KMS-11 (cell line): ENCODE data around the gene USH1G.

Experiments
- H2AFZ ChIP-seq: fragments of 200-600 bp; sonication (generic); 2 replicates; pipeline ENCODE4 v1.6.1; 2016; ENCODE audit warnings: antibody characterized with exemption, mixed run types, low read depth
- H3K27ac ChIP-seq: fragments of 200-600 bp; sonication (generic); 2 replicates; pipeline ENCODE4 v1.6.1; 2016; ENCODE audit warnings: mild to moderate bottlenecking, mixed run types
- H3K27me3 ChIP-seq: fragments of 200-600 bp; sonication (generic); 2 replicates; pipeline ENCODE4 v1.6.1; 2017; ENCODE audit warnings: mild to moderate bottlenecking, low read depth, mixed run types, moderate library complexity; ENCODE audit not compliant: insufficient read depth
- H3K36me3 ChIP-seq: fragments of 200-600 bp; sonication (generic); 2 replicates; pipeline ENCODE4 v1.6.1; 2017; ENCODE audit warnings: mild to moderate bottlenecking, mixed run types; ENCODE audit not compliant: insufficient read depth
- H3K4me1 ChIP-seq: fragments of 200-600 bp; sonication (generic); 2 replicates; pipeline ENCODE4 v1.6.1; 2016; ENCODE audit warnings: mild to moderate bottlenecking, low read depth, mixed run types; ENCODE audit not compliant: poor library complexity, severe bottlenecking
- H3K4me2 ChIP-seq: fragments of 200-600 bp; sonication (generic); 2 replicates; pipeline ENCODE4 v1.7.0; 2016; ENCODE audit warnings: mild to moderate bottlenecking, mixed run types
- H3K4me3 ChIP-seq: fragments of 200-600 bp; sonication (generic); IDR thresholded peaks from 2 replicates; pipeline ENCODE4 v1.6.1; 2017; ENCODE audit warnings: low read depth, low read length, mixed read lengths; ENCODE audit not compliant: insufficient read depth
- H3K79me2 ChIP-seq: fragments of 200-600 bp; sonication (generic); 2 replicates; pipeline ENCODE4 v1.6.1; 2016; ENCODE audit warnings: low read depth, mixed run types; ENCODE audit not compliant: insufficient read depth
- H3K9ac ChIP-seq: fragments of 200-600 bp; sonication (generic); 2 replicates; pipeline ENCODE4 v1.6.1; 2016; ENCODE audit warnings: mild to moderate bottlenecking, mixed run types
- H4K20me1 ChIP-seq: fragments of 200-600 bp; sonication (generic); 2 replicates; pipeline ENCODE4 v1.6.1; 2016; ENCODE audit warnings: mild to moderate bottlenecking, mixed run types; ENCODE audit not compliant: insufficient read depth
- CTCF ChIP-seq: fragments of 200-600 bp; sonication (generic); conservative IDR thresholded peaks from 2 replicates; pipeline ENCODE4 v1.6.1; 2017; ENCODE audit warnings: low read depth, mild to moderate bottlenecking, antibody characterized with exemption, low read length, moderate library complexity, mixed read lengths

Gene USH1G

DNA sequence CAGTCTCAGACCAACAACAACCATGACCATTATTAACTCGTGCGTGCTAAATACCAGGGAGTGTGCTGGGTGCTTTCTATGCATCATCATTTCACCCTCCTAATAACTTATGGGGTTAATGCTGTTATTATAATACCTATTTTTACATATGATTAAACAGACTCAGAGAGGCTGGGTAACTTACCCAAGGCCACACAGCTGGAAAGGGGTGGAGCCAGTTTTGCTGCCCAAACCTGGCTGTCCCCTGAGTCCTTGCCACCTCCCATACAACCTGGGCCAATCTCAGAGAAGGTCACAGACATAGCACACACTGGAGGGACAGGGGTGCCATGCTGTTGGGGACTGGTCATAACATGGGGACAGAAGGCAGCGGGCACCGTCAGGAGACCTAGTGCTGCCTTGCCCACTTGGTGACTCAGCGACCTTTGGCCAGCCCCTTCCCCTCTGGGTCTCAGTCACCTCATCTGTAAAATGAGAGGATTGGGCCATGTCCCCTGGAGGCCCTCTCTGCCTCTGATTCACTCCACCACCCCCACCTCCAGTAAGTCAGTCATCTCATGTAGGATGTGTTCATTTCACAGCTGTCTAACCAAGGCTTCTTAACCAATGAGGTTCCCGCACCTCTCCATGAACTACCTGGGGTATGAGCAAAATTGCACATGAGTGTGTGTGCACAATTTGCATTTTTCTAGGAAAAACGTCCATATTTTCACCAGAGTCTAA lies 18.2 kb downstream of the USH1G start:
- no peaks in the 10 kb centered on the region for H3K36me3 ChIP-seq
- no peak overlapping the region for H3K27ac ChIP-seq
- peaks cover 64% of the 10 kb centered on the region for H3K27me3 ChIP-seq
- H2AFZ ChIP-seq: no peak overlapping the region
- no peaks in the 10 kb centered on the region for H3K4me1 ChIP-seq
- no peaks in the 10 kb centered on the region for H3K79me2 ChIP-seq
- no peaks in the 10 kb centered on the region for H4K20me1 ChIP-seq
- TF ChIP-seq CTCF: no peak
- H3K4me2 ChIP-seq: no peak overlapping the region
- H3K9ac ChIP-seq: no peak overlapping the region
- H3K4me3 ChIP-seq: no peak overlapping the region

GRCh38 chr17:74903671-74904070 lies 19.4 kb downstream of the USH1G start:
- TF ChIP-seq CTCF: no peak
- H3K27ac ChIP-seq: no peak overlapping the region

DNA sequence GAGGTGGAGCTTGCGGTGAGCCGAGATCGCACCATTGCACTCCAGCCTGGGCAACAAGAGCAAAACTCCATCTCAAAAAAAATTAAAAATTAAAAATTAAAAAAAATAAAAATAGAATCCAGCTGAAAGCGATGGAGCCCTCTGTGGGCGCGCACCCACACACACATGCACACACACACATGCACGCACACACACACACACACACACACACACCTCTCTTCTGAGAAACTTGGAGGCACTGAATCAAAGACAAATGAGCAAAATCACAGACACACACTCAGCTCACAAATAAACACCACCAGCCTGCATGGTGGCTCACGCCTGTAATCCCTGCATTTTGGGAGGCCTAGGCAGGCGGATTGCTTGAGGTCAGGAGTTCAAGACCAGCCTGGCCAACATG lies 20.0 kb downstream of the USH1G start:
- Histone ChIP-seq H4K20me1 (no peaks in the 10 kb centered on the region), H3K27ac (no peak overlapping the region), H3K9ac (no peak overlapping the region), H3K4me2 (no peak overlapping the region), H3K36me3 (no peaks in the 10 kb centered on the region), H3K4me1 (no peaks in the 10 kb centered on the region), H3K4me3 (no peak overlapping the region), H3K79me2 (no peaks in the 10 kb centered on the region), H2AFZ (no peak overlapping the region), H3K27me3 (peaks cover 62% of the 10 kb centered on the region)
- TF ChIP-seq CTCF: no peak

More at GRCh38 chr17:74903671-74904070, 19.4 kb downstream of the USH1G start:
- Histone ChIP-seq H3K9ac (no peak overlapping the region), H3K4me2 (no peak overlapping the region), H3K36me3 (no peaks in the 10 kb centered on the region), H2AFZ (no peak overlapping the region), H3K4me3 (no peak overlapping the region), H4K20me1 (no peaks in the 10 kb centered on the region), H3K79me2 (no peaks in the 10 kb centered on the region), H3K27me3 (peaks cover 62% of the 10 kb centered on the region), H3K4me1 (no peaks in the 10 kb centered on the region)

GRCh38 chr17:74901353-74902135 lies 21.5 kb downstream of the USH1G start:
- H3K27ac ChIP-seq: no peak overlapping the region
- no peak overlapping the region for H3K4me3 ChIP-seq
- H3K4me2 ChIP-seq: no peak overlapping the region
- no peak overlapping the region for H3K9ac ChIP-seq
- no peak for TF ChIP-seq CTCF
- H3K79me2 ChIP-seq: no peaks in the 10 kb centered on the region
- no peaks in the 10 kb centered on the region for H4K20me1 ChIP-seq
- peaks cover 73% of the 10 kb centered on the region for H3K27me3 ChIP-seq
- no peaks in the 10 kb centered on the region for H3K36me3 ChIP-seq
- H2AFZ ChIP-seq: no peak overlapping the region
- no peaks in the 10 kb centered on the region for H3K4me1 ChIP-seq
